GM21723 (cell line): ENCODE data around the gene RALGPS1.
"Not testable (repeated sequence)": the region's sequence is repeated elsewhere in the genome, so short reads cannot be mapped to it uniquely, and the experiment has no call there.

Experiments used
- ATAC-seq: cut with Tn5 transposase; IDR thresholded peaks from one replicate; pipeline ENCODE4 v1.9.1; 2021; ENCODE audit warnings: mild to moderate bottlenecking, moderate library complexity; ENCODE audit not compliant: unreplicated experiment

The RALGPS1 gene

GRCh38 chr9:127167560-127168326, 253.2 kb downstream of the RALGPS1 start:
- ATAC-seq = no peak

DNA sequence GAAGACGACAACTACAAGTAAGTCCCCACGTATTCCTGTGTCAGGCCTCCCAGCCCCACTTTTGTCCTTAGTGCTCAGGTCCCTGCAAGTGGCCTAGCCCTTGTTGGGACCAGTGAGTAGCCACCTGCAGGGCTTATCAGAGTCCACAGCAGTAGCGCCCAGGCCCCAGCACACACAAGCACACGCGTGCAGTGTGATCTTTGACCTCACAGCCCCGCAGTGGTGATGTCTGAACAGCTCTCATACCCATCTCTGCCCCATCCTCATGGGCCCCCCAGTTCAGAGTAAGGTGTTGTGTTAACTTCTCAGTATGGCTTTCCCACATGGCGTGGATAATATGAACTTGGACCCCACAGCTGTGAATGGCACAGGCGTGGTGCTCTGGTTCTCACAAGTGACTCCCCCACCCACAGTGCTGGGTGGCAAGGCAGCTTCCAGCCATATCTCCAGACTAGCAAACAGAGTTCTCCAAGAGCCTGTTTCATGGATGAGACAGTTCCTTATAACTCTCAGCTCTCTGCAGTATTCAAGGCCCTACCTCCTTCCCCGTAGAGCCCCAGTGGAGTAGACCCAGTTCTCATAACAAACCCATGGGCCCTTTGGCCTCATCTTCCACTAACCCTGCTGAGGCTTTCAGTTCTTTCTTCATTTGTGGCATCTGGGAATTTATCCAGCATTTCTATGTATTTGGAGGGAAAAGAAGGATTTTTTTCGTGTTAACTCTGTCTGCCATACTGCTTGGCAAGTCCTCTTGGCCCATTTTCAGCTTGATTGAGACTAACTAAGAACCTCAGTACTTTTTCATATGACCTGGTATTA, 254.4 kb downstream of the RALGPS1 start:
- no peak for ATAC-seq

- no peak for ATAC-seq
These were observed 254.9 kb downstream of the RALGPS1 start for GRCh38 chr9:127169575-127169883.

DNA sequence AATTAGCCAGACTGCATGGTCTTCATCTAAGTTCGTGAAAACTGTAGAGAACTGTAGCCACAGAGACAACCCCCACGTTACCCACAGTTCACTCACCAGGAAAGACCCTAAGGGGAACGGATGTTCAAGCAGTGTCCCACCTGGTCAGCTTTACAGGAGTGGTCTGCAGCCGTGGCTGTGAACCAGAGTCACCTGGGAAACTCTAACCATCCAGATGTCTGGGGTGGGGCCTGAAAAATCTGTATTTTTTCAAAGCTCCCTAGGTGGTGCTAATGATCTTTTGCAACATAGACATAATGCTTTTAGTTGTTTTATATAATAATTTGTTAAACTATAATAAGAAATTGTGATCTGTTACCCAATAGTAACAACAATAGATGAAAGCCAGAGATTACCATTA, 255.5 kb downstream of the RALGPS1 start:
- ATAC-seq = no peak

GRCh38 chr9:127170652-127171051, 256.1 kb downstream of the RALGPS1 start:
- no peak for ATAC-seq

- not testable (repeated sequence) for ATAC-seq
These were observed 256.8 kb downstream of the RALGPS1 start for GRCh38 chr9:127171348-127171747.

DNA sequence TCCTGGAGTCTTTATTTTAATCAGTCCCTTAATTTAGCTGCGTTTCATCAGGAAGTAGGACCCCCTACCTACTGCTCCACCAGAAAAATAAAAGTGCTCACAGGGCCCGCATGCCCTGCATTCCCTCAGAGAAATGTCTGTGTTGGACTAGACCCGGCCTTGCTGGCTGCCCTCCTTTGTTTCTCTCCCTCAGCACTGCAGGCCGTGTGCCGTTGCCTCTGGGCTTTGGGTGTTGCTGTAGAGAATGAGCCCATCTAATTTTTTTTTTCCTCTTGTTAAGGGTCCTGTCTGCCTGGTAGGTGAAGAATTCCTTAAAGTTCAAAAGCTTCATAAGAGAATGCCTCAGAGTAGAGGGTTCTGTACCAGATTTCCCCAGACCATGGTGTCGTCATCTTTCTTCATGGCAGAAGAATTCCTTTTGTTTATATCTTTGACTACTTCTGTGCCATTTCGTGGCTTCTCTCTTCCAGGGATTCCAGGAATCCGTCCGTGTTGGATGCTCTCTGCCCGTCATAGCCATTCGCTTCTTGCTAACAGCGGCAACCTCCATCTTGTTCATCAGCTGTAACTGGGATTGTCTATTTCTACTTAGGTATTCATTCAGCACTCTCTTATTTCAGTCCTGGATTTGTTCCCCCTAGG, 257.6 kb downstream of the RALGPS1 start:
- ATAC-seq = no peak

- no peak for ATAC-seq
These were observed 258.5 kb downstream of the RALGPS1 start for GRCh38 chr9:127173063-127173462.

GRCh38 chr9:127174386-127175318, 260.1 kb downstream of the RALGPS1 start:
- ATAC-seq = no peak

GRCh38 chr9:127175319-127175715, 260.7 kb downstream of the RALGPS1 start:
- no peak for ATAC-seq

DNA sequence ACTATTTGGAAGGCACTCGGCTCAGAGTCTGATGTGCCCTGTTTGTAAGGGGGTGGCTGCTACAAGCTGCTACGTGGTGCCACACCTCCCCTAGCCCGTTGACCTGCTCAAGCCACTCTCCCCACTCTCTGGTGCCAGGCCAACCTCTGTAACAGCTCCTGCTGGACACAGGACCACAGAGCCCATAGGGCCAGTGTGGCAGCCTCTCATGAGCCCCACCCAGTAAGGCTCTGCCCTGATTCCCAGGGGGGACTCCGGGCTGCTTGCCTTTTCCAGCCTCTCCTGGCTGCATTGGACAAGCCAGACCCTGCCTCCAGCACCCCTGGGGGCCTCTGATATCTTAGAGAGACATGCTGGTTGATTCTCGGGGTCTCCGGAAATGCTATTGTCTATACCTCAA, 261.2 kb downstream of the RALGPS1 start:
- no peak for ATAC-seq

GRCh38 chr9:127176631-127177030, 262.0 kb downstream of the RALGPS1 start:
- ATAC-seq = no peak

- no peak for ATAC-seq
These were observed 262.6 kb downstream of the RALGPS1 start for GRCh38 chr9:127177231-127177630.

DNA sequence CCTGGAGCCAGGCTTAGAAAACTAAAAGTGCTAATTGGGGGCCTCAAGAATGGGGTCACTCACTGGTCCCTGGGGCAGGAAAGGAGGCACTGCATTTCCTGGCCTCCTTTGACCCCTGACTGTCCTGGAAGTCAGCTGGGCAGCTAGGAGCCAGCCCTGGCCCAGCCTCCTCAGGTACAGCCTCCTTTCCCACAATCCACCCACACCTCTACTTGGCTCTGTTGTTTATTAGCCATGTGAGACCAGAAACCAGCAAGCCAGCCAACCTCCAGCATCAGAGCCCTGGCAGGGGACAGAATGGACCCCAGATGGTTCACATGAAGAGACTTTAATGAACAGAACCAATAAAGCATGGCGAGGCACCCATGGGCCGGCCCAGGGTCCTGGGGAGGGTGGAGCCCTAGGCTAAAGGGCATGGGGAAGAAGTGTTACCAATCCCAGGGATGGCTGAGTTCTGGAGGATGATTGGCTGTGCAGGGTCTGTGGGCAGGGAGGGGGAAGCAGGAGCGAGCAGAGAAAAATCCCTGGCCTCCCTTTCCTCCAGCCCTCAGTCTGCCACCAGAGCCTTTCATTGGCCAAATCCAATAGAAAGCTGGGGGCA, 263.2 kb downstream of the RALGPS1 start:
- no peak for ATAC-seq

DNA sequence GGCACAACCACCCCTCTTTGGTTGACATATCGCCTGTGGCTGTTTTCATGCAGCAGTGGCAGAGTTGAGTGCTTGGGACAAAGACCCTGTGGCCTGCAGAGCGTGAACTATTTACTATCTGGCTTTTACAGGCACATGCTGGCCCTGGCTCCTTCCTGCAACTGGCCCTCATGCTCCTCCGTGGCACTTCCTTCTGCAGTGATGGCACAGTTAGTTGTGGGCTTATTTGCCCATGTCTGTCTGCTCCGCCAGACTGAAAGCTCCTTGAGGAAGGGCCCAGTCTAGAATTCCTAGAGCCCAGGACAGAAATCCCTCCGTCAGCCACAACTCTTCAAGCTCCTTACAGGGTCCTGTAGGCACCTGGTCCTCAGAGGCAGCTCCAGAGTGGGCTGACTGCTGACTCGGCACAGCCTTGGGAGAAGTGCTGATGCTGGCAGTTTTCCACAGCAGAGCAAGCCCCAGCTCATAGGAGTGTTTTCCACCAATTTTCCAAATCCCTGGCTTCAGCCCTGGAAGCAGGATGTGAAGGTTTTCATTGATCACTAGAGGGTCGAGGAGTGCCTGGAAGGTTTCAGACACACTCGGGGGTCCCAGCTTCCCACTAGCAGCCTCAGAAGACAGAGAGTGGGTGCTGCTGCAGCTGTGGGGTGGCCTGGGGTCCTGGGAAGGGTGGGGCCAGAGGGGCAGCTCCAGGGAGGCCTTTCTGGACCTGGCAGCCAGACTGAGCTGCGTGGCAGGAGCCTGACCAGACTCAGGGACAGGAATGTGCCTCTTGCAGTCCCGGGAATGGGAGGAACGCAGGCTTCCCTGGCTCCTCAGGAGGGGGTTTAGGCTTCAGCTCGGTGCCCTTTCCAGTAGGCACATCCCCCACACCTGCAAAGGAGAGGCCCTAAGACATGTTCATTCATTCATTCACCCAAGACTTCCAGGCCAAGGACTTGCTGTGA, 264.4 kb downstream of the RALGPS1 start:
- no peak for ATAC-seq

DNA sequence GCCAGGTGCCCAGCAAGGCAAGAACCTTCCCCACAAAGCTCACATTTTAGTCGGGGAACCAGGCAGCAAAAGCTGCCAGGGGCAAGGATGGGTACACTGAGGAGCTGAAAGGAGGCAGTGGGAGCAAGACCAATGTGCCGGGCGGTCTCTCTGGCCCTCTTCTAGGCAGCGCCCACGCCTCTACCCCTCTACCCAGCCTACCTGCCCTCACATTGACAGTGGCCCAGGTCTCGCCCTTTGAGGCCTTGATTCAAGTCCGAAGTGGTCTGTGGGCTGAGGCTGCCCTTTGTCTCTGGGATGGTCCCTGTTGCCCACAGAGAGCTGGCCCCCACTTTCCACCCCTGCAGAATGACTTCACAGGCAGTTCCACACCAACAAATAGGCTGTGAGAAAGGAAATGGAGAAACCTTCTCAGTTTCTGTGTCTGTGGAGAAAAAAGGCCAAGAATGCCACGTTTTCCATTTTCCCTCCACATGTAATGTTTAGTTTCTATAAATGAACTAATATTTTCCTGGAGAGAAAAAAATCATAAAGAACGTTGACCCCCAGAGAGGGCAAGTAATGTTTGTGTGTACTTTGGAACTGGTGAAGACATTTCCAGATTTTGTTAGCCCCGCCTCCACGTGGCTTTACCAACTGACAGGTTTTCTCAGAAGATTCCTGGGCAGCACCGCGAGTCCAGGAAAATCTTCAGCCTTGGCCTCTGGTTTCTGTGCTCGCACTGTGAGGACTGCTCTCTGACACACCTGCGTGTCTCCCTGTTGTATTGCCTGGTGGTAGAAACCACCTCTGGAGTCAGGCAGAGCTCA, 265.3 kb downstream of the RALGPS1 start:
- ATAC-seq = no peak

DNA sequence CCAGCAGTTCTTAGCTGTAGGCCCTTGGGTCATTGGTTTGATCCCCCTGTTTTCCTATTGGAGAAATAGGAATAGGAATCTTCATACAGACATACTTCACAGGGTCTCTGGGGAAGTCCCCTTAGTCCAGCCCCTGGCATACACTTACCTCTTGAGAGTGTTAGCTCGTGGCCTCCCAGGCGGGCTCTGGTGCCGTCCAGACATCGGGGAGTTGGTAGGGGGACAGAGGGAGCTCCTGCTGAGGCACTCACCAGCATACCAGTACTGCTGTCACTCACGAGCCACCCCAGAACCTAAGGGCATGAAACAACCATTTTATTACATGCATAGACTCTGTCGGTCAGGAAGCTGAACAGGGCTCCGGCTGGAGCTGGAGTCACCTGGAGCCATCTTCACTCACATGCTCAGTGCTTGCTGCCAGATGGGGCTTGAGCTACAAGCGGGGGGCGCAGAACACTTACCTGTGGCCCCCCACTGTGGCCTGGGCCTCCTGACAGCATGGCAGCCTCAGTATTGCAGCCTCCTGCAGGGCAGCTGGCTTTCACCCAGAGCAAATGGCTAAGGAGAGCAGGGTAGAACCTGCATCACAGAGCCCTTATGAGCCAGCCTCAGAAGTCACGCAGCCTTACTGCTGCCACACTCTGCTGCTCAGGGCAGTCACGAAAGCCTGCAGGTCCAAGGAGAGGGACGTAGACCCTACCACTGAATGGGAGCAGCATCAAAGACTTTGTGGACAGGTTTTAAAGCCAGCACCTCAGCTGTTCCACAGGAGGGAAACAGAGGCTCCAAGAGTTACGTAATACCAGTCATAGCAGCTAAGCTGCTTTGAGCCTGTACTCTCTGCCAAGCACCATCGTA, 266.1 kb downstream of the RALGPS1 start:
- ATAC-seq = no peak

DNA sequence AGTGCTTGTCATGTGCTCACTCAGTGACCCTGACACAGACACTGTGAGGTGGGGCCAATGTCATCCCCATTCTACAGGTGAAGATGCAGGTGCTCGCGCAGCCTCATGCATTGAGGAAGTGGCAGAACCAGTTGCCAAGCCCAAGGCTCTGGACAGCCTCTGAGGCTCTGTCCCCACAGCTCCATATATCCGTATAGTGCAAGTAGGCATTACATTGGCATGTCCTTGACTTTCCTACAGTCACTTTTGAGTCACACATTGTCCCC, 266.7 kb downstream of the RALGPS1 start:
- no peak for ATAC-seq
